HG03196 (cell line): ENCODE results near the gene LRPAP1.
A peak's percentile ranks its signal among the peaks of the same experiment; 100 is the strongest.
"Not testable (repeated sequence)": the region's sequence is repeated elsewhere in the genome, so short reads cannot be mapped to it uniquely, and the experiment has no call there.

Source experiments
- ATAC-seq: cut with Tn5 transposase; IDR thresholded peaks from one replicate; pipeline ENCODE4 v1.9.1; 2021; ENCODE audit not compliant: unreplicated experiment

The LRPAP1 gene, protein sequence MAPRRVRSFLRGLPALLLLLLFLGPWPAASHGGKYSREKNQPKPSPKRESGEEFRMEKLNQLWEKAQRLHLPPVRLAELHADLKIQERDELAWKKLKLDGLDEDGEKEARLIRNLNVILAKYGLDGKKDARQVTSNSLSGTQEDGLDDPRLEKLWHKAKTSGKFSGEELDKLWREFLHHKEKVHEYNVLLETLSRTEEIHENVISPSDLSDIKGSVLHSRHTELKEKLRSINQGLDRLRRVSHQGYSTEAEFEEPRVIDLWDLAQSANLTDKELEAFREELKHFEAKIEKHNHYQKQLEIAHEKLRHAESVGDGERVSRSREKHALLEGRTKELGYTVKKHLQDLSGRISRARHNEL

DNA sequence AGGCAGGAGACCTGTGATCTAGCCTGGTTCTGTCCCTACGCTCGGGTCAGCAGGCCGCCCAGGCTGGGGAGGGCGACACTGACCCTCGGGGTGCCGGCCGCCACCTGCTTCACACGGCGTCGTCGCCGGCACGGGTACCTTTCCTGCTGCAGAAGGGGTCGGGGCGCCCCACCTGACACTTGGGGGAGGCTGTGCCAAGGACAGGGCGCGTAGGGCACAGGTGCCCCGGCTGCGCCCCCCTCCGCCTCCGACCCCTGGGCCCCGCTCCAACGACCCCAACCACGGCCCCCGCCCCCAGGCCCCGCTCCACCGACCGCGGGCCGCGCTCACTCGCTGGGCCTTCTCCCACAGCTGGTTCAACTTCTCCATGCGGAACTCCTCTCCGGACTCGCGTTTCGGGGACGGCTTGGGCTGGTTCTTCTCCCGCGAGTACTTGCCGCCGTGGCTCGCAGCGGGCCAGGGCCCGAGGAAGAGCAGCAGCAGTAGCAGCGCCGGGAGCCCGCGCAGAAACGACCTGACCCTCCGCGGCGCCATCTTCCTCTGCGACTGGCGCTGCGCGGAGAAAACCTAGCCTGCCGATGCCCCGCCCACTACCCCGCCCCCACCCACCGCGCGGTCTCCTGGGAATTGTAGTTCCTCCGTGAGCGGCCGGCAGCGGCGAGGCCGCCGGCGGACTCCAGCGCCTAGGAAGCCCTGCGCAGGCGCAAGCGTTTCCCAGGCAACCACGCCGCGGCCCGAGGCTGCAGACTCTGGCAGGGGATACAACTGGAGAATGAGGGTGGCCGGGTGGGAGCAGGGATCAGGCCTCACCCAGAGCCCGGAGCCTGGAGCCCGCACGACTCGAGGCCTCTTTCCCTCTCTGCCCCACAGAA lies at the start of gene LRPAP1:
LRPAP1 (minus strand) TSS at position 544 of the 872 bp plus-strand sequence; CDS start at position 534, 10 bp downstream.
- peak; percentile 78 for ATAC-seq

- ATAC-seq, result not testable (repeated sequence)
Measured at GRCh38 chr4:3581334-3582090, 49.3 kb upstream of the LRPAP1 start.

DNA sequence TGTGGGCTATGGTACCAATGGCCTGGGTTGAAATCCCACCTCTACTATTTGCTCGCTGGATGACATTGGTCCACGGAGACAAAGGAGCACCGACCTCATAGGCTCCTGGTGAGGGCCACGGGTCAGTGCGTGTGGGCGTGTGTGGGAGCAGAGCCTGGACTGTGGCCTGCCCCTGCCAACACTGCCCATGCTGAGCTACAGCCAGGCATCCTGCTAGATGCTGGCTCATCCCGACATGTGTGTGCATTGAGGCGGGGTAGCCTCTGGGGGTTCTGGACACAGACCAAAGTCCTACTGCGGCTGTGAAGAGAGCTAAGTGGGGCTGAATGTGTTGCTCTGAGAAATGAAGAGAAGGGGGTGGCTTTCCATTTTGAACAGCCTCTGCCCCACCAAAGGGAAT lies 48.6 kb upstream of the LRPAP1 start:
- ATAC-seq, result not testable (repeated sequence)

GRCh38 chr4:3578527-3579144 lies 46.4 kb upstream of the LRPAP1 start:
- not testable (repeated sequence) for ATAC-seq

GRCh38 chr4:3578052-3578451 lies 45.8 kb upstream of the LRPAP1 start:
- not testable (repeated sequence) for ATAC-seq

GRCh38 chr4:3577208-3577892 lies 45.1 kb upstream of the LRPAP1 start:
- not testable (repeated sequence) for ATAC-seq

DNA sequence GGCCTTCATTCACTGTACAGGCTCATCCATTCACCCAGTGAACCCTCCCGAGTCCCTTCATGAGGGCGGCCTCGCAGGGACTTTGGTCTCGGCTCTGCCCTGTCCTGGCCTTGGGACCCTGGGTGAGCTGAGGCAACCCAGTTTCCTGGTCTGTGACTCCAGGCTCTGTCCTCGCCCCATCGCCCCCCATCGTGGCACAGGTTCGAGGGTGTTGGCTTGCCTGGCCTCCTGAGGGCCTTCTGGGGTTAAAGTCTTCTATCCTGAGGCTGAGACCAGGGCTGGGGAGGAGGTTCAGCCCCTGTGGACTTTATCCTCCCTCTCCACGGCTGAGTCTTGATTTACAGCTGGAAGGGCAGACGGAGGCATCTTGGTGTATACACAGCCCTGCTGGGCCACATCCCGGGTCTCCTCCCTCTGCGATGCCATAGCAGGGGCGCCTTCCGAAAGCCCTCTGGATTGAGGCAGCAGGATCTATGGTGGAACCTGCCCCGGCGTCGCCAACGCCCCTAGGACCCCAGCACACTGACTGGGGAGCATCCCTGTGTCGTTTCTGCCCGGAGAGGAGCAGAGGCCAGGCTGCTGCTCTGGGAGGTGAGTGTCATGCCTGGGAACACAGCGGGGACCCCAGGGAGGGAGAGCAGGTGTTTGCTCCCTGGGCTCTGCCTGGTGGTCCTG lies 44.4 kb upstream of the LRPAP1 start:
- ATAC-seq, result not testable (repeated sequence)

GRCh38 chr4:3575426-3576369 lies 43.5 kb upstream of the LRPAP1 start:
- ATAC-seq, result not testable (repeated sequence)

- ATAC-seq, result not testable (repeated sequence)
Measured at GRCh38 chr4:3574865-3575264, 42.6 kb upstream of the LRPAP1 start.

DNA sequence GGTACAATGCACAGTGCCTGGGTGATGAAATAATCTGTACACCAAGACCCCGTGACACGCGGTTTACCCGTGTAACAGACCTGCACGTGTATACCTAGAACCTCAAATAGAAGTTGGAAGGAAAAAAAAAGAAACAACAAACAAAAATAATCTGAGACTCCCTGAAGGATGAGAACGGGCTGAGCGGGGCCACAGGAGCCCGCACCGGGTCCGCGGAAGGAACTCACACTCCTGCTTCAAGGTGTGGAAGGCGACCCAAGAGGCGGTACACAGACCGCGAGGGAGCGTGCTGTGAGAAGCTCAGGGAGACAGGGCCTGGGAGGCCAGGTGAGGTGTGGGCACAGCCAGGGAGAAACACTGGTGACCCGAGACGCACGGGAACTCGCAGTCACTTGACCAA lies 42.1 kb upstream of the LRPAP1 start:
- ATAC-seq, result not testable (repeated sequence)

- no peak for ATAC-seq
Measured at GRCh38 chr4:3573131-3573530, 40.9 kb upstream of the LRPAP1 start.

DNA sequence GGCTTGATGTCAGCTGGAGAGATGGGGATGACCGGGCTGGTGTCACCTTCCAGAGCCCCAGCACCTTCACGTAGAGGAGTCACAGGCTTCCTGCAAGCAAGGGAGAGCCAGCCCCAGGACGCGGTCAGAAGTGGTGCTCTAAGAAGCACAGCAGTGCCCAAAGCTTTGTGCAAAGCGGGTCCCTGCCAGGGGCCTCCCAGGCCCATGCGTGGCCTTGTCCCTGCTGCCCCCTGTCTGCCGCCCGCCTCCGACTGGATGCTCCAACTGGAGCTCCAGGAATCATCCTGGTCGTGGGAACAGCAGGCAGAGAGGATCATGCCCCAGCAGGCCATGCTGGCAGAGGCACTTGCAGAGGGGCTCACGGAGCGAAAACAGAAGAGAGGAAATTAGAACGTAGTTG lies 40.1 kb upstream of the LRPAP1 start:
- ATAC-seq, result no peak

DNA sequence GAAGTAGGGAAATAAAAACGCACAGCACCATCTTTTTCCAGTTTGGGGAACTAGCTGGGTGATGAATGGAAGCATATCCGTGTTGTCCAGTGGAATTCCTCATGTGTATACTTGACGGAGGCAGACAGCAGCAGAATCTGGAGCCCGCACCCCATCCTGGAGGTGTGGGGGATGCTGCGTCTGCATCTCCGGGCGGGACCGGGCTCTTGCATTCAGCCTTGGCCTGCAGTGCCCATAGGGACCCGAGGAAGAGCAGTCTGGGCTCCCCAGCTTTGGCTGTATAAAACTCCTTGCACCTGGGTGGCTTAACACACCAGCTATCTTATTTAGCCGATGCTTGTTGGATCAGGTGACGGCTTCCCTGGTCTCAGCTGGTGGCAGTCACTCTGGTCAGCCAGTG lies 39.7 kb upstream of the LRPAP1 start:
- no peak for ATAC-seq

GRCh38 chr4:3570923-3571322 lies 38.7 kb upstream of the LRPAP1 start:
- ATAC-seq, result not testable (repeated sequence)

- ATAC-seq, result not testable (repeated sequence)
Measured at GRCh38 chr4:3569611-3570010, 37.4 kb upstream of the LRPAP1 start.

GRCh38 chr4:3566701-3567100 lies 34.5 kb upstream of the LRPAP1 start:
- ATAC-seq, result not testable (repeated sequence)

DNA sequence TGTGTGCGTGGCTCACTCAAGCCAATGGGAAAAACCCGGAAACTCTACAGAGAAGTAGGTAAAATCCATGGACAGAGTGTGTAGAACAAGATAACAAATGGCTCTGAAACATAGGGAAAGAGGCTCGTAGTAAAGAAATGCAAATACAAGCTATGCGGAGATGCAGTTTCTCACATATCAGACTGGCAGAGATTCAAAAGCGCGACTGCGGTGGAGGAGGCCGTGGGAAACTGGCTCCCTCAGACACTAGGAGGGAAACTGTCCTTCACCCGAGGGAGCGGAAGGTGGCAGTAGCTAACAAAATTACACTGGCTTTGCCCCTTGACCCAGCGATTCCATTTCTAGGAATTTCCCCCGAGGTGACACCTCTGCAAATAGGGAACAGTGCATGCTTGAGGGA lies 34.1 kb upstream of the LRPAP1 start:
- not testable (repeated sequence) for ATAC-seq

GRCh38 chr4:3564948-3565347 lies 32.7 kb upstream of the LRPAP1 start:
- not testable (repeated sequence) for ATAC-seq
